Fibroblast of skin of left quadriceps (primary cell): ENCODE data around the gene HNRNPA1L2.
"Not testable (repeated sequence)": the region's sequence is repeated elsewhere in the genome, so short reads cannot be mapped to it uniquely, and the experiment has no call there.

Source experiments
- DNase-seq, 2 experiments: peaks; one replicate each; pipeline ENCODE4 v3.0.0-alpha.2; 2013; ENCODE audit warnings: low read depth in 2 of 2

The HNRNPA1L2 gene

GRCh38 chr13:52642131-52642530, at the start of gene HNRNPA1L2:
Gene HNRNPA1L2 (plus strand): TSS chr13:52642431. CDS start chr13:52642493, 62 bp downstream.
- DNase-seq: no peak

GRCh38 chr13:52593175-52593574, 49.1 kb upstream of the HNRNPA1L2 start:
- DNase-seq: not testable (repeated sequence)

GRCh38 chr13:52593812-52594211, 48.4 kb upstream of the HNRNPA1L2 start:
- DNase-seq: not testable (repeated sequence)

- not testable (repeated sequence) for DNase-seq
These were observed 47.9 kb upstream of the HNRNPA1L2 start for GRCh38 chr13:52594295-52594694.

- no peak for DNase-seq
These were observed 44.6 kb upstream of the HNRNPA1L2 start for GRCh38 chr13:52597676-52598075.

GRCh38 chr13:52599037-52599847, 43.0 kb upstream of the HNRNPA1L2 start:
- DNase-seq: no peak

GRCh38 chr13:52599848-52600603, 42.2 kb upstream of the HNRNPA1L2 start:
- DNase-seq: no peak

GRCh38 chr13:52600666-52601065, 41.6 kb upstream of the HNRNPA1L2 start:
- DNase-seq: no peak

- DNase-seq: not testable (repeated sequence)
These were observed 38.9 kb upstream of the HNRNPA1L2 start for GRCh38 chr13:52603316-52603715.

- not testable (repeated sequence) for DNase-seq
These were observed 36.1 kb upstream of the HNRNPA1L2 start for GRCh38 chr13:52606126-52606525.

GRCh38 chr13:52606795-52607194, 35.4 kb upstream of the HNRNPA1L2 start:
- DNase-seq: not testable (repeated sequence)

- DNase-seq: not testable (repeated sequence)
These were observed 34.0 kb upstream of the HNRNPA1L2 start for GRCh38 chr13:52608184-52608583.

GRCh38 chr13:52609013-52609606, 33.1 kb upstream of the HNRNPA1L2 start:
- DNase-seq: not testable (repeated sequence)

GRCh38 chr13:52610158-52610557, 32.1 kb upstream of the HNRNPA1L2 start:
- not testable (repeated sequence) for DNase-seq

GRCh38 chr13:52615134-52615801, 27.0 kb upstream of the HNRNPA1L2 start:
- no peak for DNase-seq

GRCh38 chr13:52615812-52616211, 26.4 kb upstream of the HNRNPA1L2 start:
- DNase-seq: no peak

GRCh38 chr13:52617070-52618060, 24.9 kb upstream of the HNRNPA1L2 start:
- peak; percentile 65 to 68 for DNase-seq

GRCh38 chr13:52631083-52631690, 11.0 kb upstream of the HNRNPA1L2 start:
- not testable (repeated sequence) for DNase-seq

GRCh38 chr13:52638666-52639328, 3.4 kb upstream of the HNRNPA1L2 start:
- no peak for DNase-seq

GRCh38 chr13:52644108-52644507, 1.9 kb downstream of the HNRNPA1L2 start:
- no peak for DNase-seq
